Adrenal gland (tissue), 5 donors: ENCODE data around the gene RCBTB1.

Source experiments
- CTCF ChIP-seq, 6 experiments: fragments of 450-650 bp in 4 of 6; fragments of 200-600 bp in 2 of 6; sonication (generic) in 1 of 6; IDR thresholded peaks; 1 replicate in 5 of 6; 2 replicates in 1 of 6; pipeline versions ENCODE4 v1.5.1 to v1.8.0; 2016 to 2021; ENCODE audit warnings: antibody characterized with exemption in 6 of 6, mild to moderate bottlenecking in 2 of 6, moderate library complexity in 1 of 6
- POLR2A ChIP-seq, 2 donors: fragments of 450-650 bp; IDR thresholded peaks; one replicate each; pipeline ENCODE4 v1.6.1; 2017; ENCODE audit warnings: antibody characterized with exemption in 2 of 2, mild to moderate bottlenecking in 2 of 2, moderate library complexity in 1 of 2
- donor health status: DM: no; HTN: no; CAD: no.

DNA sequence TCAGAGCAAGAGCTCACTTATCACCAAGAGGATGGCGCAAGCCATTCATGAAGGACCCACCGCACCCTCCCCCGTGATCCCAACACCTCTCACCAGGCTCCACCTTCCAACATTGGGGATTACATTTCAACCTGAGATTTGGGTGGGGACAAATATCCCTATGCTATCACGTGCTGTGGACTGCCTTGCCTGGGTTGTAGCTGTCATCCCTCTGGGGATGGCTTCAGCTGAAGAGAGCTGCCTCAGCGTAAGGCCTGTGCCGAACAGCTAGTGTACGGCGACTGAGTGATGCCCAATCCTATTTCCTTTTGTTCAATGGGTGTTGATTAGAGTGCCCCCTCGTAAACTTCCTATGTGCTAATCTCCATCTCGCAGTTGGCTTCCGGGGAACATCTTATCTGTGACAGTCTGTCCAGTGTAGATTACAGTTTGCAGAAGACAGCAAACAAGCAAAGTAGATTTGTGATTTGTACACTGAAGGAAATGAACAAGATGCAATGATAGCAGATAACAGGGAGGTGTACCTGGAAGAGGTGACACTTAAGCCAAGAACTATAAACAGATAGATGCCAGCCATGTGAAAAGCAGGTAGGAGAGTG, 11.8 kb upstream of the RCBTB1 start:
- TF ChIP-seq POLR2A (IDR thresholded peaks at IDR 0.05) (no peak), CTCF (IDR thresholded peaks at IDR 0.05) (no peak)
